ENCODE measurements around the gene CABCOCO1.

CABCOCO1 gene

GRCh38 chr10:61787170-61787569 is 124.4 kb downstream of the CABCOCO1 start:
- FAIRE-seq, result no peak

GRCh38 chr10:61789031-61789430 is 126.3 kb downstream of the CABCOCO1 start:
- no peak for FAIRE-seq

GRCh38 chr10:61791216-61791615 is 128.5 kb downstream of the CABCOCO1 start:
- no peak for FAIRE-seq

GRCh38 chr10:61792097-61792716 is 129.5 kb downstream of the CABCOCO1 start:
- no peak for FAIRE-seq

- FAIRE-seq, result no peak
Observed at GRCh38 chr10:61792921-61793320, 130.2 kb downstream of the CABCOCO1 start.

- peak; percentile 64 for FAIRE-seq
Observed at GRCh38 chr10:61793760-61794703, 131.3 kb downstream of the CABCOCO1 start.

GRCh38 chr10:61795147-61795546 is 132.4 kb downstream of the CABCOCO1 start:
- no peak for FAIRE-seq

- FAIRE-seq, result no peak
Observed at GRCh38 chr10:61795551-61795950, 132.8 kb downstream of the CABCOCO1 start.

GRCh38 chr10:61796785-61797184 is 134.1 kb downstream of the CABCOCO1 start:
- FAIRE-seq, result no peak

- FAIRE-seq, result no peak
Observed at GRCh38 chr10:61797304-61798153, 134.8 kb downstream of the CABCOCO1 start.

GRCh38 chr10:61798713-61799112 is 136.0 kb downstream of the CABCOCO1 start:
- no peak for FAIRE-seq

- FAIRE-seq, result no peak
Observed at GRCh38 chr10:61801484-61801883, 138.8 kb downstream of the CABCOCO1 start.

- no peak for FAIRE-seq
Observed at GRCh38 chr10:61803269-61803668, 140.5 kb downstream of the CABCOCO1 start.

GRCh38 chr10:61804414-61804813 is 141.7 kb downstream of the CABCOCO1 start:
- FAIRE-seq, result no peak

- FAIRE-seq, result no peak
Observed at GRCh38 chr10:61805091-61805490, 142.4 kb downstream of the CABCOCO1 start.

- no peak for FAIRE-seq
Observed at GRCh38 chr10:61810263-61810662, 147.5 kb downstream of the CABCOCO1 start.

GRCh38 chr10:61812052-61812721 is 149.5 kb downstream of the CABCOCO1 start:
- no peak for FAIRE-seq

GRCh38 chr10:61812920-61813319 is 150.2 kb downstream of the CABCOCO1 start:
- no peak for FAIRE-seq

GRCh38 chr10:61814160-61814559 is 151.4 kb downstream of the CABCOCO1 start:
- no peak for FAIRE-seq

GRCh38 chr10:61815496-61815895 is 152.8 kb downstream of the CABCOCO1 start:
- FAIRE-seq, result no peak

Data from endometrium (tissue), 2 donors.